Stimulated activated naive B cell treated with anti-CD40 and anti-IgM and Interleukin-4, amounts not matched to agents 10 μg/mL and 1 μg/mL and 100 μg/mL, for 72 hours (primary cell): ENCODE results near the gene MRTFA.
"Not testable (repeated sequence)": the region's sequence is repeated elsewhere in the genome, so short reads cannot be mapped to it uniquely, and the experiment has no call there.

Experiments used
- ATAC-seq, 2 donors: fragments of 150-1000 bp; cut with Tn5 transposase; replicated peaks; 2 replicates each; pipeline ENCODE4 v1.10.0; 2021; ENCODE audit warnings: moderate library complexity in 1 of 2
- DNase-seq: peaks from one replicate; pipeline ENCODE4 v3.0.0; 2021
- H3K27ac Mint-ChIP-seq: one replicate; pipeline ENCODE4 v1.8.0; 2022; ENCODE audit warnings: mild to moderate bottlenecking, mixed read lengths
- H3K27me3 Mint-ChIP-seq, 2 donors: one replicate each; pipeline ENCODE4 v1.8.0; 2022; ENCODE audit warnings: mixed read lengths in 2 of 2
- H3K36me3 Mint-ChIP-seq, 2 donors: one replicate each; pipeline ENCODE4 v1.8.0; 2022; ENCODE audit warnings: mixed read lengths in 2 of 2, mild to moderate bottlenecking in 1 of 2
- H3K4me1 Mint-ChIP-seq, 2 donors: one replicate each; pipeline ENCODE4 v1.8.0; 2022; ENCODE audit warnings: mixed read lengths in 2 of 2, mild to moderate bottlenecking in 1 of 2
- H3K4me3 Mint-ChIP-seq, 2 donors: one replicate each; pipeline ENCODE4 v1.8.0; 2022; ENCODE audit warnings: mild to moderate bottlenecking in 2 of 2, mixed read lengths in 2 of 2, moderate library complexity in 1 of 2
- H3K9me3 Mint-ChIP-seq, 2 donors: one replicate each; pipeline ENCODE4 v1.8.0; 2022; ENCODE audit warnings: mixed read lengths in 2 of 2, mild to moderate bottlenecking in 1 of 2

Gene MRTFA

GRCh38 chr22:40586781-40587180, 49.7 kb downstream of the MRTFA start:
- Mint-ChIP-seq H3K36me3 (peaks cover 18 to 36% of the 10 kb centered on the region in 2 donors), H3K4me3 (no peak overlapping the region), H3K4me1 (peaks cover 22 to 45% of the 10 kb centered on the region in 2 donors), H3K9me3 (no peaks in the 10 kb centered on the region), H3K27me3 (no peaks in the 10 kb centered on the region), H3K27ac (peak overlapping the region; percentile 51)
- ATAC-seq (no peak), DNase-seq (no peak)

DNA sequence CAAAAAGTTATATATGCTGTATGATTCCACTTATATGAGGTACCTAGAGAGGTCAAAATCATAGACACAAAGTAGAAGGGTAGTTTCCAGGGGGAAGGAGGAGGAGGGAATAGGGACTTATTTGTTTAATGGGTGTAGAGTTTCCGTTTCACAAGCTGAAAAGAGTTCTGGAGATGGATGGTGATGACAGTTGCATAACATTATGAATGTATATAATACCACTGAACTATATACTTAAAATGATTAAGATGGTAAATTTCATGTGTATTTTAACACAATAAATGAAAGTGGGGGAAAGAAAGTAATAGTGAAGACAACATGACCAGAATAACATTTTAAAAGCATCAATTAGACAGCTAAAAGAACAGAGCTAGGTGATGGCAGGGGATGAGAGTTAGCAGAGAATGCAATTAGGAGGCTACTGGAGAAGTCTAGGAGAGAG, 51.2 kb downstream of the MRTFA start:
- Mint-ChIP-seq H3K4me3 (no peak overlapping the region), H3K4me1 (peaks cover 19 to 37% of the 10 kb centered on the region in 2 donors), H3K27me3 (no peaks in the 10 kb centered on the region), H3K9me3 (peaks cover 0 to 3% of the 10 kb centered on the region in 2 donors), H3K27ac (no peak overlapping the region), H3K36me3 (peaks cover 16 to 36% of the 10 kb centered on the region in 2 donors)
- no peak for ATAC-seq
- no peak for DNase-seq

DNA sequence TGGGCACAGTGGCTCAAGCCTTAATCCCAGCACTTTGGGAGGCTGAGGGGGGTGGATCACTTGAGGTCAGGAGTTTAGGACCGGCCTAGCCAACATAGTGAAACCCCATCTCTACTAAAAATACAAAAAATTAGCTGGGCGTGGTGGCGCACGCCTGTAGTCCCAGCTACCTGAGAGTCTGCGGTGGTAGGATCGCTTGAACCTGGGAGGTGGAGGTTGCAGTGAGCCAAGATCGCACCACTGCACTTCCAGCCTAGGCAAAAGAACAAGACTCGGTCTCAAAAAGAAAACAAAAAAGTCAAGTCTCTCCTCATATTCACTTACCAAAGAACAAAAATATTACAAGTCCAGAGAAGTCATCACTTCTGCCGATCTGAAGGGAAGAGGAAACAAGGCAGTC, 51.8 kb downstream of the MRTFA start:
- ATAC-seq, H3K9me3 Mint-ChIP-seq, H3K4me3 Mint-ChIP-seq, DNase-seq, H3K27me3 Mint-ChIP-seq: not testable (repeated sequence)
- H3K4me1 Mint-ChIP-seq, result peaks cover 22 to 36% of the 10 kb centered on the region in 2 donors
- peaks cover 12 to 36% of the 10 kb centered on the region in 2 donors for H3K36me3 Mint-ChIP-seq
- H3K27ac Mint-ChIP-seq, result peak overlapping the region; percentile 26

DNA sequence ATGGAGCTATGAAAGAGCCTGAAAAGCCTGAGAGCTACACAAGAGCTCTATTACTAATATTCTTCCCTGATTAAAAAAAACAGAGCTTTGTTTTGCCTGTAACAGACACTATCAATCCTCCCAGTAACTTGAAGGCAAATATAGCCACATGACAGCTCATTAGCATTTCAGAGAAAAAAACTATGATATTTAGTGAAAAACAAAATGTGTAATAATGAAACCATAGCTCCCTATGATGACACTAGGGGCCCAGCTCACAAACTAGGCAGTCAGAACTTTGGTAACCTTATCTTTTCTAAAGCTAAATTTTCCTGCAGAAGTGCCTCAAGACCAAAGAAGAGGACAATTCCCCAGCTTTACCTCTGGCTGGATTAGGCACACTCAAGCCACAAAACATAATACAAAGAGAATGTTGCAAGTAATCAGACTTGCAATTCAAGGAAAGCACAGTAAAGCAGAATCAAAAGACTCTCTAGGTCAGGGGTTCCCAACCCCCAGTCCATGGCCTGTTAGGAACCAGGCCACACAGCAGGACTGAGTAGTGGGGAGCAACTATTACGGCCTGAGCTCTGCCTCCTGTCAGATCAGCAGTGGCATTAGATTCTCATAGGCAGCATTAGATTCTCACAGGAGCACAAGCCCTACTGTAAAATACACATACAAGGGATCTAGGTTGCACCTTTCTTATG, 53.3 kb downstream of the MRTFA start:
- ATAC-seq, result peak; percentile 84
- peaks cover 10 to 37% of the 10 kb centered on the region in 2 donors for H3K36me3 Mint-ChIP-seq
- DNase-seq, result no peak
- peaks cover 25 to 45% of the 10 kb centered on the region in 2 donors for H3K4me1 Mint-ChIP-seq
- no peak overlapping the region for H3K4me3 Mint-ChIP-seq
- peaks cover 0 to 3% of the 10 kb centered on the region in 2 donors for H3K9me3 Mint-ChIP-seq
- H3K27me3 Mint-ChIP-seq, result no peaks in the 10 kb centered on the region
- H3K27ac Mint-ChIP-seq, result peak overlapping the region; percentile 69

DNA sequence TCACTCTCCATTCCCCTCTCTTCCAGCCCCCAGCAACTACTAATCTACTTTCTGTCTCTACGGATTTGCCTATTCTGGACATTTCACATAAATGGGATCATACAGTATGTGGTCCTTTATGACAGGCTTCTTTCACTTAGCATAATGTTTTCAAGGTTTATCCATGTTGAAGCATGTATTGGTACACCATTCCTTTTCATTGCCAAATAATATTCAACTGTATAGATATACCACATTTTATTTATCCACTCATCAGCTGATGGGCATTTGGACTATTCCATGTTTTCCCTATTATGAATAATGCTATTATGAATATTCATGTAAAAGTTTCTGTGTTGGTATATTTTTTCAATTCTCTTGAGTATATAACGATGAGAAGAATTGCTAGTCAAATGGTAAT, 54.5 kb downstream of the MRTFA start:
- DNase-seq (no peak), ATAC-seq (no peak)
- H3K27me3 Mint-ChIP-seq, result no peaks in the 10 kb centered on the region
- H3K9me3 Mint-ChIP-seq, result peaks cover 0 to 3% of the 10 kb centered on the region in 2 donors
- H3K4me3 Mint-ChIP-seq, result no peak overlapping the region
- peaks cover 26 to 51% of the 10 kb centered on the region in 2 donors for H3K4me1 Mint-ChIP-seq
- H3K36me3 Mint-ChIP-seq, result peaks cover 11 to 35% of the 10 kb centered on the region in 2 donors
- H3K27ac Mint-ChIP-seq, result no peak overlapping the region

DNA sequence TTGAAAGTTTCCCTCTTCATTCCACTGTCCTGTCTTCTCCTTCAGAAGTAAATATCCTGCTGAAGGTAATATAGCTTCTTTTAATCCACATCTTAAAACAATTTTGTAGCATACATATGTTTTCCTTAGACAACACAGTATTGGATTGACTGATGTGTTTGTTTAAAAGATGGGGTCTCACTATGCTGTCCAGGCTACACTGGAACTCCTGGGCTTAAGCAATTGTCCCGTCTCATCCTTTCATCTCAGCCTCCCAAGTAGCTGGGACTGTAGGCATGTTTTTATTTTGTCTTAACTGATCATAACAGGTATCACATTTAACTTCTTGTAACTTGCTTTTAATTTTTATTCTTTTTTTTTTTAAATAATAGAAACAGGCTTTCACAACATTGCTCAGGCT, 55.9 kb downstream of the MRTFA start:
- H3K36me3 Mint-ChIP-seq, result peaks cover 11 to 23% of the 10 kb centered on the region in 2 donors
- no peak for ATAC-seq
- no peak overlapping the region for H3K4me3 Mint-ChIP-seq
- no peaks in the 10 kb centered on the region for H3K27me3 Mint-ChIP-seq
- H3K27ac Mint-ChIP-seq, result no peak overlapping the region
- H3K9me3 Mint-ChIP-seq, result peaks cover 0 to 3% of the 10 kb centered on the region in 2 donors
- DNase-seq, result no peak
- H3K4me1 Mint-ChIP-seq, result peaks cover 19 to 37% of the 10 kb centered on the region in 2 donors

DNA sequence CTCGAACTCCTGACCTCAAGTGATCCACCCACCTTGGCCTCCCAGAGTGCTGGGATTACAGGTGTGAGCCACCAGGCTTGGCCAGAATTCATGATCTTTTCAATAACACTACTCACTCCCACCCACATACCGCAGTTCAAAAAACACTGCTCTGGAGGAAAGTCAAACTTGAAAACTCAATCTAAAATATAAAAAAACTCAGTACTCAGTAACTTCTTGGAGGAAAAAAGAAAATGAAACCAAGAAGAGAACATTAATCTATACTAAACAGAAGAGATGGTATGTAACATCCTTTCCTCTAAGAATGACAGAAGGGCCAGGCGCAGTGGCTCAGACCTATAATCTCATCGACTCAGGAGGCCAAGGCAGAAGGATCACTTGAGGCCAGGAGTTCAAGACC, 58.3 kb downstream of the MRTFA start:
- peaks cover 0 to 3% of the 10 kb centered on the region in 2 donors for H3K9me3 Mint-ChIP-seq
- peaks cover 10 to 28% of the 10 kb centered on the region in 2 donors for H3K4me1 Mint-ChIP-seq
- H3K27ac Mint-ChIP-seq, result peak overlapping the region; percentile 9
- peaks cover 6 to 13% of the 10 kb centered on the region in 2 donors for H3K36me3 Mint-ChIP-seq
- no peaks in the 10 kb centered on the region for H3K27me3 Mint-ChIP-seq
- DNase-seq (no peak), ATAC-seq (no peak)
- no peak overlapping the region for H3K4me3 Mint-ChIP-seq

GRCh38 chr22:40572976-40573375, 63.5 kb downstream of the MRTFA start:
- Mint-ChIP-seq H3K4me3 (no peak overlapping the region), H3K27ac (no peak overlapping the region), H3K4me1 (peaks cover 5 to 22% of the 10 kb centered on the region in 2 donors), H3K27me3 (no peaks in the 10 kb centered on the region), H3K36me3 (peaks cover 18 to 35% of the 10 kb centered on the region in 2 donors), H3K9me3 (peaks cover 4 to 8% of the 10 kb centered on the region in 2 donors)
- DNase-seq, result no peak
- ATAC-seq, result no peak

DNA sequence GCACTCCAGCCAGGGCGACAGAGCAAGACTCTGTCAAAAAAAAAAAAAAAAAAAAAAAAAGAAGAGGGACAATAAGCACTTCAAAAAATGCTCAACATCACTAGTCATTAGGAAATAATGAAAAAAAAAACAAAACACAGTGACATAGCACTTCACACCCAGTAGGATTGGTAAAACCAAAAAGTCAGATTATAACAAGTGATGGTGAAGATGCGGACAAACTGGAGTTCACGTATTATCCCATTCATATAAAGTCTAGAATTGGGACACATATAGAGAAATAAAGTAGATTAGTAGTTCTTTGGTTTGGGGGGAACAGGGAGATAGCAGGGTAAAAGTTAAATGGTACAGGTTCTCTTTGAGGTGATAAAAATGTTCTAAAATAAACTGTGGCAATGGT, 64.6 kb downstream of the MRTFA start:
- no peak overlapping the region for H3K4me3 Mint-ChIP-seq
- H3K4me1 Mint-ChIP-seq, result peaks cover 5 to 18% of the 10 kb centered on the region in 2 donors
- no peaks in the 10 kb centered on the region for H3K27me3 Mint-ChIP-seq
- H3K9me3 Mint-ChIP-seq, result peaks cover 4 to 8% of the 10 kb centered on the region in 2 donors
- ATAC-seq (no peak), DNase-seq (no peak)
- peak overlapping the region; percentile 77 for H3K27ac Mint-ChIP-seq
- peaks cover 20 to 36% of the 10 kb centered on the region in 2 donors for H3K36me3 Mint-ChIP-seq

- Mint-ChIP-seq H3K4me3 (no peak overlapping the region), H3K9me3 (peaks cover 4 to 7% of the 10 kb centered on the region in 2 donors), H3K27me3 (no peaks in the 10 kb centered on the region), H3K27ac (no peak overlapping the region), H3K36me3 (peaks cover 21 to 32% of the 10 kb centered on the region in 2 donors), H3K4me1 (peaks cover 3 to 14% of the 10 kb centered on the region in 2 donors)
- DNase-seq, result no peak
- no peak for ATAC-seq
Observed at GRCh38 chr22:40567626-40568328, 68.7 kb downstream of the MRTFA start.

- Mint-ChIP-seq H3K27me3 (no peaks in the 10 kb centered on the region), H3K9me3 (peaks cover 4 to 5% of the 10 kb centered on the region in 2 donors), H3K4me3 (no peak overlapping the region), H3K36me3 (peaks cover 16 to 28% of the 10 kb centered on the region in 2 donors), H3K27ac (no peak overlapping the region), H3K4me1 (peaks cover 2 to 11% of the 10 kb centered on the region in 2 donors)
- no peak for DNase-seq
- no peak for ATAC-seq
Observed at GRCh38 chr22:40567106-40567505, 69.4 kb downstream of the MRTFA start.

- DNase-seq (no peak), ATAC-seq (no peak)
- Mint-ChIP-seq H3K36me3 (peaks cover 10 to 12% of the 10 kb centered on the region in 2 donors), H3K9me3 (no peaks in the 10 kb centered on the region), H3K4me1 (peaks cover 8 to 15% of the 10 kb centered on the region in 2 donors), H3K4me3 (no peak overlapping the region), H3K27ac (no peak overlapping the region), H3K27me3 (no peaks in the 10 kb centered on the region)
Observed at GRCh38 chr22:40560994-40561515, 75.5 kb downstream of the MRTFA start.

DNA sequence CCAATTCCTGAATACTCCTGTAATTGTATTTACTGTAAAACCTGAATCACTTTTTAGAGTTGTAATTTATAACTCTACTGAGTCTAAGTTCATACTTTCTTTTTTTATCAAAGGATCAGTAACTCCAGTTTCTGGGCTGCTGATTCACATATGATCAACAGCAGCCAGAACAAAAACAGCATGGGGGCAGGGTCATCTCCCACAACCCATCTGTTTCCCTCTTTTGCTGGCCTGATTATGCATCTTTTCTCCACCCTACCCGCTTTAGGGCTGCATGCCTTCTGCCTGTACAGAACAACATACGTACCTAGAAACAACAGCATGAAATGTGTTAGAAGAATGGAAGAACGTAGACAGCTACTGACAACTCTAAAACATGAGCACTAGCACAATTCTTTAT, 76.0 kb downstream of the MRTFA start:
- Mint-ChIP-seq H3K27ac (no peak overlapping the region), H3K4me1 (peaks cover 8 to 15% of the 10 kb centered on the region in 2 donors), H3K4me3 (no peak overlapping the region), H3K27me3 (no peaks in the 10 kb centered on the region), H3K36me3 (peaks cover 10 to 13% of the 10 kb centered on the region in 2 donors), H3K9me3 (no peaks in the 10 kb centered on the region)
- ATAC-seq, result no peak
- no peak for DNase-seq

DNA sequence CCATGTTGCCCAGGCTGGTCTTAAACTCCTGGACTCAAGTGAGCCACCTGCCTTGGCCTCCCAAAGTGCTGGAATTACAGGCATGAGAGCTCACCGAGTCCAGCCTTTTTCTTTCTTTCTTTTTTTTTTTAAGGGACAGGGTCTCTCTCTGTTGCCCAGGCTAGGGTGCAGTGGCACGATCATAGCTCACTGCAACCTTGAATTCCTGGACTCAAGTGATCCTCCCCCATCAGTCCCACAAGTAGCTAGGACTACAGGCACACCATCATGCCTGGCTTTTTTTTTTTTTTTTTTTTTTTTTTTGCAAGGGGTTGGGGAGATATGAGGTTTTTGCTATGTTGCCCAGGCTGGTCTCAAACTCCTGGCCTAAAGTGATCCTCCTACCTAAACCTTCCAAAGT, 78.5 kb downstream of the MRTFA start:
- H3K4me3 Mint-ChIP-seq, result no peak overlapping the region
- peaks cover under 1 to 1% of the 10 kb centered on the region in 2 donors for H3K9me3 Mint-ChIP-seq
- DNase-seq, result no peak
- H3K27me3 Mint-ChIP-seq, result no peaks in the 10 kb centered on the region
- peaks cover 22 to 37% of the 10 kb centered on the region in 2 donors for H3K36me3 Mint-ChIP-seq
- no peak for ATAC-seq
- peaks cover 13 to 15% of the 10 kb centered on the region in 2 donors for H3K4me1 Mint-ChIP-seq
- H3K27ac Mint-ChIP-seq, result no peak overlapping the region
